Measurements from ENCODE around the gene SLC7A5. TPM values are rescaled to one million over a fixed set of nuclear protein-coding genes. Genes with fewer than 3 reads are reported as not detected.
A peak's percentile ranks its signal among the peaks of the same experiment; 100 is the strongest.
"Not testable (repeated sequence)": the region's sequence is repeated elsewhere in the genome, so short reads cannot be mapped to it uniquely, and the experiment has no call there.

The SLC7A5 gene
- total and polyA plus RNA-seq, 2 of the 13 experiments (the other 11 are each of a cell fraction or from before 2014, with no cell fraction given), result 79.6 to 155 TPM

DNA sequence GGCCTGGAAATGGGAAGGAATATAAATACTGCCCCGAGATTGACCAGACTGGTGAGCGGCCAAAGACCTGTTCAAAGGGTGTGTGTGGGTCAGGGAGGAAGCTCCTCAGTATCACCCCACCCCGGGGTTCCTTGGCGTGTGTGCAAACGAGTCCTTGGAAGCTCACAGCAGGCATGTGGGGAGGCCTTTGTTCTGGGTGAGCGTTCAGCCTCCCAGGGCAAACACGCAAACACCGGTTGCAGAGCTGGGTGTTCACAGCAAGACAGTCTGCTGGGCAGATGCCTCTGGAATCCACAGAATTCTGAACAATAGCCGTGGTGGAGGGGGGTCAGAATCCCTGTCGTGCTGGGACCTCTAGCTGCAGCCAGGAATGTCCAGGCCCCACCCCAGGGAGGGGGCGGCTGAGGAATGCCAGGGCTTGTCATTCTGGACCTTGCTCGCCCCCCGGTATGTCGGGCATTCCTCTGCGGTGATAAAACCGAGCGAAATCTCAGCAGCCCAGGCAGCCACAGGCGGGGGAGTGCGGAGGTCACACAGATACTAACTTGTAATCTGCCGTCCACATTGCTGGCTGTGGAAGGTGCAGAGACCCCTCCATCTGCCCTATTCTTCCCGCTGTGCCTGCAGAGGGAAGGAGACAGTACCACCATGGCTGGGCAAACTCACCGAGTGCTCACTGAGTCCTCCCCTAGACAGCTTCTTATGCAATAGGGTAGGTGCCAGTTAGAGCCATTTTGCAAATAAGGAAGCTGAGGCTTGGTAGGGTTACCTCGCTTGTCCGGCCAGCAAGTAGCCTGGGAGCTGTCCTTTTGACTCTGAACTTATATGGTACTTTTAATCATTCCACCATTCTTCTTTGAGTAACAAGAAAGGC lies 1.3 kb upstream of the SLC7A5 start (continued):
- TF ChIP-seq RBFOX2 (IDR thresholded peaks at IDR 0.05; ENCODE audit: low read depth, low read length) (peak; percentile 43; the same call in 1 of the 2 replicates), TOPORS (CRISPR knock-in tag; IDR thresholded peaks at IDR 0.05) (peak; percentile 80; the same call in 1 of the 2 replicates), POLR2A (IDR thresholded peaks at IDR 0.05; ENCODE audit: insufficient read depth in 1 of 2, low read depth in 2 of 2, low read length in 2 of 2) (peak; percentile 32 to 92; a peak in 2 of 4 replicates), KDM3A (CRISPR knock-in tag; IDR thresholded peaks at IDR 0.05; ENCODE audit: low read depth) (peak; percentile 96), ZNF44 (CRISPR knock-in tag; IDR thresholded peaks at IDR 0.05) (peak; percentile 16; the same call in 1 of the 2 replicates), WIZ (CRISPR knock-in tag; IDR thresholded peaks at IDR 0.05) (0 out of 2 replicates have a peak, but pooled peaks have one; percentile 6), ZIK1 (CRISPR knock-in tag; IDR thresholded peaks at IDR 0.05; ENCODE audit: borderline replicate concordance, low read depth) (peak; percentile 73; the same call in 1 of the 2 replicates), NONO (CRISPR knock-in tag; conservative IDR thresholded peaks at IDR 0.05) (peak; percentile 89), TARDBP (CRISPR knock-in tag; IDR thresholded peaks at IDR 0.05) (peak; percentile 98), ZNF614 (CRISPR knock-in tag; IDR thresholded peaks at IDR 0.05; ENCODE audit: borderline replicate concordance) (peak; percentile 88; the same call in 1 of the 2 replicates), ELF1 (CRISPR knock-in tag; IDR thresholded peaks at IDR 0.05) (peak; percentile 64), ZNF232 (CRISPR knock-in tag; IDR thresholded peaks at IDR 0.05; ENCODE audit: borderline replicate concordance) (peak; percentile 48; the same call in 1 of the 2 replicates)
- TF ChIP-seq, protein P1, sequence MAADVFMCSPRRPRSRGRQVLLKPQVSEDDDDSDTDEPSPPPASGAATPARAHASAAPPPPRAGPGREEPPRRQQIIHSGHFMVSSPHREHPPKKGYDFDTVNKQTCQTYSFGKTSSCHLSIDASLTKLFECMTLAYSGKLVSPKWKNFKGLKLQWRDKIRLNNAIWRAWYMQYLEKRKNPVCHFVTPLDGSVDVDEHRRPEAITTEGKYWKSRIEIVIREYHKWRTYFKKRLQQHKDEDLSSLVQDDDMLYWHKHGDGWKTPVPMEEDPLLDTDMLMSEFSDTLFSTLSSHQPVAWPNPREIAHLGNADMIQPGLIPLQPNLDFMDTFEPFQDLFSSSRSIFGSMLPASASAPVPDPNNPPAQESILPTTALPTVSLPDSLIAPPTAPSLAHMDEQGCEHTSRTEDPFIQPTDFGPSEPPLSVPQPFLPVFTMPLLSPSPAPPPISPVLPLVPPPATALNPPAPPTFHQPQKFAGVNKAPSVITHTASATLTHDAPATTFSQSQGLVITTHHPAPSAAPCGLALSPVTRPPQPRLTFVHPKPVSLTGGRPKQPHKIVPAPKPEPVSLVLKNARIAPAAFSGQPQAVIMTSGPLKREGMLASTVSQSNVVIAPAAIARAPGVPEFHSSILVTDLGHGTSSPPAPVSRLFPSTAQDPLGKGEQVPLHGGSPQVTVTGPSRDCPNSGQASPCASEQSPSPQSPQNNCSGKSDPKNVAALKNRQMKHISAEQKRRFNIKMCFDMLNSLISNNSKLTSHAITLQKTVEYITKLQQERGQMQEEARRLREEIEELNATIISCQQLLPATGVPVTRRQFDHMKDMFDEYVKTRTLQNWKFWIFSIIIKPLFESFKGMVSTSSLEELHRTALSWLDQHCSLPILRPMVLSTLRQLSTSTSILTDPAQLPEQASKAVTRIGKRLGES (CRISPR knock-in tag; IDR thresholded peaks at IDR 0.05; ENCODE audit: borderline replicate concordance), result peak; percentile 43; the same call in 1 of the 2 replicates
- TF ChIP-seq, protein P2, sequence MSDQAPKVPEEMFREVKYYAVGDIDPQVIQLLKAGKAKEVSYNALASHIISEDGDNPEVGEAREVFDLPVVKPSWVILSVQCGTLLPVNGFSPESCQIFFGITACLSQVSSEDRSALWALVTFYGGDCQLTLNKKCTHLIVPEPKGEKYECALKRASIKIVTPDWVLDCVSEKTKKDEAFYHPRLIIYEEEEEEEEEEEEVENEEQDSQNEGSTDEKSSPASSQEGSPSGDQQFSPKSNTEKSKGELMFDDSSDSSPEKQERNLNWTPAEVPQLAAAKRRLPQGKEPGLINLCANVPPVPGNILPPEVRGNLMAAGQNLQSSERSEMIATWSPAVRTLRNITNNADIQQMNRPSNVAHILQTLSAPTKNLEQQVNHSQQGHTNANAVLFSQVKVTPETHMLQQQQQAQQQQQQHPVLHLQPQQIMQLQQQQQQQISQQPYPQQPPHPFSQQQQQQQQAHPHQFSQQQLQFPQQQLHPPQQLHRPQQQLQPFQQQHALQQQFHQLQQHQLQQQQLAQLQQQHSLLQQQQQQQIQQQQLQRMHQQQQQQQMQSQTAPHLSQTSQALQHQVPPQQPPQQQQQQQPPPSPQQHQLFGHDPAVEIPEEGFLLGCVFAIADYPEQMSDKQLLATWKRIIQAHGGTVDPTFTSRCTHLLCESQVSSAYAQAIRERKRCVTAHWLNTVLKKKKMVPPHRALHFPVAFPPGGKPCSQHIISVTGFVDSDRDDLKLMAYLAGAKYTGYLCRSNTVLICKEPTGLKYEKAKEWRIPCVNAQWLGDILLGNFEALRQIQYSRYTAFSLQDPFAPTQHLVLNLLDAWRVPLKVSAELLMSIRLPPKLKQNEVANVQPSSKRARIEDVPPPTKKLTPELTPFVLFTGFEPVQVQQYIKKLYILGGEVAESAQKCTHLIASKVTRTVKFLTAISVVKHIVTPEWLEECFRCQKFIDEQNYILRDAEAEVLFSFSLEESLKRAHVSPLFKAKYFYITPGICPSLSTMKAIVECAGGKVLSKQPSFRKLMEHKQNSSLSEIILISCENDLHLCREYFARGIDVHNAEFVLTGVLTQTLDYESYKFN (CRISPR knock-in tag; conservative IDR thresholded peaks at IDR 0.05), result peak; percentile 97
- not testable (repeated sequence) for TF ChIP-seq NONO (IDR thresholded peaks at IDR 0.05)
- TF ChIP-seq, protein P3, sequence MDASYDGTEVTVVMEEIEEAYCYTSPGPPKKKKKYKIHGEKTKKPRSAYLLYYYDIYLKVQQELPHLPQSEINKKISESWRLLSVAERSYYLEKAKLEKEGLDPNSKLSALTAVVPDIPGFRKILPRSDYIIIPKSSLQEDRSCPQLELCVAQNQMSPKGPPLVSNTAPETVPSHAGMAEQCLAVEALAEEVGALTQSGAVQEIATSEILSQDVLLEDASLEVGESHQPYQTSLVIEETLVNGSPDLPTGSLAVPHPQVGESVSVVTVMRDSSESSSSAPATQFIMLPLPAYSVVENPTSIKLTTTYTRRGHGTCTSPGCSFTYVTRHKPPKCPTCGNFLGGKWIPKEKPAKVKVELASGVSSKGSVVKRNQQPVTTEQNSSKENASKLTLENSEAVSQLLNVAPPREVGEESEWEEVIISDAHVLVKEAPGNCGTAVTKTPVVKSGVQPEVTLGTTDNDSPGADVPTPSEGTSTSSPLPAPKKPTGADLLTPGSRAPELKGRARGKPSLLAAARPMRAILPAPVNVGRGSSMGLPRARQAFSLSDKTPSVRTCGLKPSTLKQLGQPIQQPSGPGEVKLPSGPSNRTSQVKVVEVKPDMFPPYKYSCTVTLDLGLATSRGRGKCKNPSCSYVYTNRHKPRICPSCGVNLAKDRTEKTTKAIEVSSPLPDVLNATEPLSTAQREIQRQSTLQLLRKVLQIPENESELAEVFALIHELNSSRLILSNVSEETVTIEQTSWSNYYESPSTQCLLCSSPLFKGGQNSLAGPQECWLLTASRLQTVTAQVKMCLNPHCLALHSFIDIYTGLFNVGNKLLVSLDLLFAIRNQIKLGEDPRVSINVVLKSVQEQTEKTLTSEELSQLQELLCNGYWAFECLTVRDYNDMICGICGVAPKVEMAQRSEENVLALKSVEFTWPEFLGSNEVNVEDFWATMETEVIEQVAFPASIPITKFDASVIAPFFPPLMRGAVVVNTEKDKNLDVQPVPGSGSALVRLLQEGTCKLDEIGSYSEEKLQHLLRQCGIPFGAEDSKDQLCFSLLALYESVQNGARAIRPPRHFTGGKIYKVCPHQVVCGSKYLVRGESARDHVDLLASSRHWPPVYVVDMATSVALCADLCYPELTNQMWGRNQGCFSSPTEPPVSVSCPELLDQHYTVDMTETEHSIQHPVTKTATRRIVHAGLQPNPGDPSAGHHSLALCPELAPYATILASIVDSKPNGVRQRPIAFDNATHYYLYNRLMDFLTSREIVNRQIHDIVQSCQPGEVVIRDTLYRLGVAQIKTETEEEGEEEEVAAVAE (CRISPR knock-in tag; IDR thresholded peaks at IDR 0.05; ENCODE audit: borderline replicate concordance), result peak; percentile 42; the same call in 1 of the 2 replicates
